ENCODE results near the gene PPM1K.
"Not testable (repeated sequence)": the region's sequence is repeated elsewhere in the genome, so short reads cannot be mapped to it uniquely, and the experiment has no call there.

The PPM1K gene

DNA sequence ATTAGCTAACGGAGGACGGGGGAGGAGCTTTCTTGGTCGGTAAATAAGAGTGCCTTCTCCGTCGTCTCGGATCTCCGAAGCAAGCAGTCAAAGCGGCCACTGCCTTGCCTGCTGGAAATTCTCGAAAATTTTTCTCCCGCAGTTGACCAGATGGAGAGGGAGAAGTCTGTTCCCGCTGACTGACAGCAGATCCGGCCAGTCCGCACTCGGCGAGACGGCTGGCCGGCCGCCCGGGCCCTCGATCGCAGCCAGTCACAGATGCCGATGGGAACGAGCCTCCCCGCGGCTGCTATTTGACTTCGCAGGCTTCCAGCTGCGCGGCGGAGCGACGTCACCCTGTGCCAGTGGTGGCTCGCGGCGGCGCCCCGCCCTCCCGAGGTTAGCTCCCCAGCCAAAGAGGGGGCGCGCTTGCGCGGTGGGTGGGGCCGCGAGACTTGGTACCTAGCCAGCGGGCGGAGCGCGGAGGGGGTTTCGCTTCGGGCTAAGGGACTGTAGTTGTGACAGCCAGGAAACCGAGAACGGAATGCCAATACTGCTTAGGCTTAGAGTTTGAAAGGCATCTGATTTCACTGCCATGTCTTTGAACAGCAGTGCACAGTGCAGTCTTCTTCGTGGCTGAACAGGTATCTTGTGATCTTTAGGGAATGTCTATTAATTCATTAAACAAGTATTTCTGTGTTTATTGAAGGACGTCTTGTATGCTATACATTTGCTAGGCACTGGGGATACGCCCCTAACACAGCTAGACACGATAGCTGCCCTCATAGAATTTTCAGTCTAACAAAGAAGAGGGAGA, at the start of gene PPM1K:
TSS of gene PPM1K (minus strand) at position 123 of the 796 bp plus-strand sequence. CDS start 5,978 bp downstream, outside the sequence.
- peak; percentile 98 for DNase-seq (ENCODE audit: low read depth)
- peak within 1 kb of the TSS; percentile 66 for H3K4me3 ChIP-seq (ENCODE audit: low read depth, low read length)

DNA sequence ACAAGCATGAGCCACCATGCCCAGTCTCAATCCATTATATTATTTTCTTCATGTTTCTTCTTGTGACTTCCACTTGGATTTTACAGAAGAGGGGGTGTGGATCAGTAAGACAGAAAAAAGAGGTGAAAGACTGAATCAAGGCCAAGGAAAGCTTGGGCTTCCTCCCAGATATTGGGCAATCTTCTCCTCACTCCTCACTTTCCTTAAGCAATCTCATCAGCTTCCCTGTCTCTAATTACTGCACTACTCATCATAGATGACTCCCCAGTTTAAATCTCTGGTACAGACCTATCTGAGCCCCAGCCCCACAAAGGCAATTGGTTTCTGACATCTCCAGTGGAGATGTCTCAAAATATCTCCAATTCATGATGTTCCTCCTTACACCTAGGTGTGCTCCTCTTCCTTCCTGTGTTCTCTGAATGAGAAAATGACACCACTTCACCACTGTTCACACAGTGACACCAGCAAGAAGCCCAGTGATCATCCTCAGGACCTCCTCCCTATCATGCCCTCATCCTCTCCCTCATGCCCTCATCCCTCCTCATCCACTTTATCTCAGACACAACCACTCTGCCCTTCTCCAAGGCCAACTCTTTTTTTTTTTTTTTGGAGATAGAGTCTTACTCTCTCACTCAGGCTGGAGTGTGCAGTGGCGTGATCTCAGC, 49.5 kb upstream of the PPM1K start:
- DNase-seq (ENCODE audit: low read depth), result peak; percentile 78

DNA sequence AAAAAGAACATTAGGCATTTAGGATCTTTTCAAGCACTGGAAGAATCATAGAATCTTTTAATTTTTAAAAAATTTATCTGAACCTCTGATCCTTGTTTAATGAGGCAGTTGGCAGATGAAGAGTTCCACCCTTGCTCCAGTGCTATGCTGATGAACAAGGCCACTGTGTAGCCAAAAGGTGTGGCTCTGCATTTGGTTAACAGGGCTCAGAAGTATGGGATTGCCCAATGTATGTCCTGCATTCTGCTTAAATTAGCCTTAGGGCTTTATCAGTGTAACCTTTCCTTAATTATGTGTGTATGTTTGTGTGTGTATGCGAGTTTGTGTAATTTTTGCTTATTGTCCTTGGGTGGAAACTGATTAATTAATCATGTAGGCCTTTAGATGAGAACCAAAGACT, 43.3 kb upstream of the PPM1K start:
- DNase-seq (ENCODE audit: low read depth), result no peak
- no peak overlapping the region for H3K4me3 ChIP-seq (ENCODE audit: low read depth, low read length)

More for the DNA sequence above, 49.5 kb upstream of the PPM1K start:
- H3K4me3 ChIP-seq (ENCODE audit: low read depth, low read length), result no peak overlapping the region

DNA sequence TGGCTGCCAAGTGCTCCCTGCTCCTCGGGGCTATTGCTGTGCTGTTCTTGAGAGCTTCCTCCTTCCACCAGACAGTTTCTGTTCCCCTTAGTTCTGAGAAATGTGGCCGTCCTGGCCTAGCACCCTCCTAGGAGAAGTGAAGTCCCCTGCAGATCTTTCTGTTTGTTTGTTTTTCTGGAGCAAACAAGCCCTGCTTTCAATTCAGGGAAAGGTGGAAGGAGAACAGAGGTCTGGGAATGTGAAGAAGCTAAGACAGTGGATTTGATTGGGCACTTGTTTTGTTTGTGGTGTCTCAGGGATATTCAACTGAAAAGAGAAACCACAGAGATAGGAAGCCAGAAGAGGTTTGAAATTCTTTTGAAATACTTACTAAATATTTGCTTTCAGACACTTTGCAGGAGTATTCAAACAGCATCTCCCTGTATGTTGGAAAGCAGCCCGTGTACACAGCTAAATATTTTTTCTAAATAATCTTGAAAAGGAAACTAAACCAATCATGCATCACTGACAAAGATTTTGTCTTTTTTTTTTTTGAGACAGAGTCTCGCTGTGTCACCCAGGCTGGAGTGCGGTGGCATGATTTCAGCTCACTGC, 36.5 kb upstream of the PPM1K start:
- H3K4me3 ChIP-seq (ENCODE audit: low read depth, low read length), result no peak overlapping the region
- no peak for DNase-seq (ENCODE audit: low read depth)

DNA sequence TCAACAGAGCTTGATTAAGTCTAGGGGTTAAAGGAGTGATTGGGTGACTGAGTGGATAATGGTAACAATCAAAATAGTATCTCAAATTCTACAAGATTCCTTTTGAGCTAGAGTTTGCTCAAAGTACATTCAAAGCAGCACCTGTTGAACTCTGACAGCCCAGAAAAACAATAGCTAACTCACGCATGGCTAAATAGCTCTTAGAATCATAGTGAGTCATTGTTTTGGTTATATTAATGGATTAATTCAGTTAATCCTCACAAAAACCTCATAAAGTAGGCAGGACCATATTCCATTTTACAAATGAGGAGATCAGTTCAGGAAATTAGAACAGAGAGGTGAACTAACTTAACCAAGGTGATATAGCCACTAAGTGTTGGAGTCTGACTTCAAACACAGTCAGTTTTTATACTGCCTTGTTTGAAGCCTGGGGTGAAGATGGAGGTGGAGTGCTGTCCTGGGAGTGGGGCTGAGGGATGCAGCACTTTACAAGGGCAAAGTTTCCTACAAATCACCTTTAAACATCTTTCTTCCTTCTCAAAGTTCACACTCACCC, 35.9 kb upstream of the PPM1K start:
- H3K4me3 ChIP-seq (ENCODE audit: low read depth, low read length), result no peak overlapping the region
- DNase-seq (ENCODE audit: low read depth), result no peak

DNA sequence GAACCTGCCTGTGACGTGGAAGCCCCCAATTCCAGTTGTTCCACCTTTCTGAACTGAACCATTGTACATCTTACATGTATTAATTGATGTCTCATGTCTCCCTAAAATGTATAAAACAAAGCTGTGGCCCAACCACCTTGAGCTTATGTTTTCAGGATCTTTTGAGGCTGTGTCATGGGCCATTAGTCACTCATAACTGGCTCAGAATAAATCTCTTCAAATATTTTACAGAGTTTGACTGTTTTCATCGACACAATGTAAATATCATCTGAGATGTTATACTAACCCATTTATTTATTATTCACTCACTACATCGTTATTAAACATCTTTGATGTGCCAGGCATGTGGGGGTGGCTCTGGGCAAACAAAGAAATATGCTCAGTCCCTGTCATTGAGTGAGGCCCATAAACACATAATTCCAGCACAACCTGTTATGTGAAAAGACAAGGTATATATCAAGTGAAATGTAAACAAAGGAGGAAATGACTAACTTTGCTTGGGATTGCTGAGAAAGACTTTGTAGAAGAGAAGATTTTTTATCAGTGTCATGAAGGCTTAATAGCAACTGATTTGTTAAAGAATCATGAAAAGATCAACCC, 34.5 kb upstream of the PPM1K start:
- no peak for DNase-seq (ENCODE audit: low read depth)
- no peak overlapping the region for H3K4me3 ChIP-seq (ENCODE audit: low read depth, low read length)

DNA sequence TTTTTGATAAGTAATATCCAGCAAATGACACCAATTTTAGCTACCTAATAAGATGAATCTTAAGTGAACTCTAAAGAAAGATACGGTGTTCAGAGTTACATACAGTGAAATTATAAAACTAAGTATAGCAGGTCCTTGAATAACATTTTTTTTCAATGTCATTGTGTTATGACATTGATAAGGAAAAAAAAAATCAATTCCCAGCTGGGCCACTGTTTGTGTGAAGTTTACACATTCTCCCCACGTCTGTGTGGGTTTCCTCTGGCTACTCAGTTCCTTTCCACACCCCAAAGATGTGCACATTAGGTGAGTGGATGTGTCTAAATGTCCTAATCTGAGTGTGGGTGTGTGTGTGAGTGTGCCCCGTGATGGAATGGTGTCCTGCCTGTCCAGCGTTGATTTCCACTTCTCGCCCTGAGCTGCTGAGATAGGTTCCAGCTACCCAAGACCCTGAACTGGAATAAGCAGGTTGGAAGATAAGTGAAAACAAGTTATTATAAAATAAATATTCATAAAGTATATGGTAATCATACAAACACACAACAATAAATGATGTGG, 31.2 kb upstream of the PPM1K start:
- no peak overlapping the region for H3K4me3 ChIP-seq (ENCODE audit: low read depth, low read length)
- DNase-seq (ENCODE audit: low read depth), result no peak

DNA sequence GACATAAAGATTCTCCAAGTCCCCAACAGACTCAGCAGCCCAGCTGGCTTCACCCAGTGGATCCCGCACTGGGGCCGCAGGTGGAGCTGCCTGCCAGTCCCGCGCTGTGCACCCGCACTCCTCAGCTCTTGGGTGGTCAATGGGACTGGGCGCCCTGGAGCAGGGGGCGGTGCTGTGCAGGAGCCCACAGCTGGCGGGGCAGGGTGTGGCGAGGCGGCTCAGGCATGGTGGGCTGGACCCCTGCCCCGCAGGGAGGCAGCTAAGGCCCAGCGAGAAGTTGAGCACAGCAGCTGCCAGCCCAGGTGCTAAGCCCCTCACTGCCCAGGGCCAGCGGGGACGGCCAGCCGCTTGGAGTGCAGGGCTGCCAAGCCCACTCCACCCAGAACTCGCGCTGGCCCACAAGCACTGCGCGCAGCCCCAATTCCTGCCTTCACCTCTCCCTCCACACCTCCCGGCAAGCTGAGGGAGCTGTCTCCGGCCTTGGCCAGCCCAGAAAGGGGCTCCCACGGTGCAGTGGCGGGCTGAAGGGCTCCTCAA, 28.8 kb upstream of the PPM1K start:
- DNase-seq (ENCODE audit: low read depth); H3K4me3 ChIP-seq (ENCODE audit: low read depth, low read length): not testable (repeated sequence)

DNA sequence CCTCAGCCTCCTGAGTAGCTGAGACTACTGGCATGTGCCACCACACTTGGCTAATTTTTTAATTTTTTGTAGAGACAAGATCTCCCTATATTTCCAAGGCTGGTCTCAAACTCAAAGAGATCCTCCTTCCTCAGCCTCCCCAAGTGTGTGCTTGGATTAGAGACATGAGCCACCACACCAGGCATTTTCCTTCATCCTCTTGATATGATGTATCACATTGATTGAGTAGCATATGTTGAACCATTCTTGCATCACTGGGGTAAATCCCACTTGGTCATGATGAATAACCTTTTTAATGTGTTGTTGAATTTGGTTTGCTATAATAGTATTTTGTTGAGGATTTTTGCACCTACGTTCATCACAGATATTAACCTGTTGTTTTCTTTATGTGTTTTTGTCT, 24.2 kb upstream of the PPM1K start:
- no peak for DNase-seq (ENCODE audit: low read depth)
- no peak overlapping the region for H3K4me3 ChIP-seq (ENCODE audit: low read depth, low read length)

DNA sequence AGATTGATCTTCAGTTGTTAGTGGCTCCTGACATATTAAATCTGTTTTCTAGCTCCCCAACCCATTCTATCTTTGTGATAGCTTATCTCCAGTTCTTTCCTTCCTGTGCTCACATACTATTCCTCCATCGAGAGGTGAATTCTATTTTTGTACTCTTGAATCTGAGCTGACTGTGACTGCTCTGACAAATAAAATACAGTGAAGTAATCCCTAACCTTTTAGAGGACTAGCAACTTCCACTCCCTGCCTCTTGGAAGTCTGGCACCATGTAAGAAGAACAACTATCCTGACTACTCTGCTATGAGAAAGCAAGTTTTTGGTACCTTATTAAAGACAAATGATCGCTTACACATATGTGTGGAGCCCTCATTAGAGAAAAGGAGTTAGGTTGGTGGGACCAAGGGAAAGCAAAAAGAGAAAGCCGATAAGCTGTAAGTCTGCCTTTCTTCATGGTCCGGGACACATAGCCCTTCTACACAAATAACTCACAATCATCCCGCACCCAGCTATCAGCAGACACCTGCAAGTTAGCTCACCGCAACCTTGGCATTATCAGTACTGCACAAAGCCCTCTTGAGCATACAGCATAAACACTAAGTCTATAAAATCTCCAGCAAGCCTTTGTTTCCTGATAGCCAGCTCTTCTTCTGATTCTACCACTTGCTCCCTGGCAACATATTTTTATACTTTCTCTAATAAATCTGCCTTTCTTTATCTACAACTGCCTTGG, 13.5 kb upstream of the PPM1K start:
- DNase-seq (ENCODE audit: low read depth), result no peak

DNA sequence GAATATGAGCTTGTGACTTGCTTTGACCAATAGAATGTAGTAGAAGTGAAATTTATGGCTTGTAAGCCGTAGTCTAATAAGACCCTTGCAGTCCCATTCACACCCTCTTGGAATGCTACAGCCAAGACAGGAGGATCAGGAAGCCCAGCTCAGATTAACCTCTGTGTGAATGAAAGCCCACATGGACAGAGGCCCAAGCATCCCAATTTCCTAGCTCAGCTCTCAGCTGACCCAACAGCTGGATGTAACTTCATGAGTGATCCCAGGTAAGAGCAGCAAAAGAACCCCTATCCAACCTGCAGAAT, 12.8 kb upstream of the PPM1K start:
- DNase-seq (ENCODE audit: low read depth), result no peak

More for the DNA sequence above, 13.5 kb upstream of the PPM1K start:
- H3K4me3 ChIP-seq (ENCODE audit: low read depth, low read length), result no peak overlapping the region

DNA sequence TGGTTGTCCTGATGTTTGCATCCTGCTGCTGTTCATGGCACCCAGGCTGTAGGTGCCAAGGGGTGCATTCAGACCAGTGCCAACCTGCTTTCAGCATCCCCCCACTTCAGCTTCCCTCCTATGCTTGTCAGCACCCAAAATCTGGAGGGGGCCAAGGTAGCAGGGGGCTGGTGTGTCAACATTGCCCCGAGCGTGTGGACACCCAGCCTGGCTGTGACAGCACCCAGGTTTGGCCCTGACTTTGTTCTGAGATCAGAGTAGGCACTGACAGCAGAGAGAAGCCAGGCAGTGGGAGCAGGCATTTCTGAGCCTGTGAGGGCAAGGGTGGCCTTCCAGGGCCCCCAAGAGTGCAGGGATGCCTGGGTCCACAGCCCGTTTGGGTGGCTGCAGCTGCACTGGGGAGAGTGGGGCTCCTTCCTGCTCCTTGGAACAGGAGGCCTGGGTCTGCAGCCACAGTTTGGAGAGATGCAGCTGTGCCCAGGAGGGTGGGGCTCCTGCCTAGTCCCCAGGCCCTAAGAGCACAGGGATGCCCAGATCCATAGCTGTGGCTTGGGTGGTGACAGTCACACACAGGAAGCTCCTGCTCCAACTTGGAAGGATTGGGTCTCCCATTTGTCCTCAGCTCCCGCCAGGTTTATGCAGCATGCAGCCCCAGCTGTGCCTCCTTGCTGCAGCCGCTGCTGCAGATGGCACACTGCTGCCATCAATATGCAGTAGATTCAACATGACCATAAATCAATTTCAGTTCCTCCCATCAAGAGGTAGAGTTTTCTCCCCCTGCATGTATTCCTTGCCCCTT, 12.3 kb upstream of the PPM1K start:
- H3K4me3 ChIP-seq (ENCODE audit: low read depth, low read length), result no peak overlapping the region
- DNase-seq (ENCODE audit: low read depth), result no peak

More for the DNA sequence above, 12.8 kb upstream of the PPM1K start:
- no peak overlapping the region for H3K4me3 ChIP-seq (ENCODE audit: low read depth, low read length)

DNA sequence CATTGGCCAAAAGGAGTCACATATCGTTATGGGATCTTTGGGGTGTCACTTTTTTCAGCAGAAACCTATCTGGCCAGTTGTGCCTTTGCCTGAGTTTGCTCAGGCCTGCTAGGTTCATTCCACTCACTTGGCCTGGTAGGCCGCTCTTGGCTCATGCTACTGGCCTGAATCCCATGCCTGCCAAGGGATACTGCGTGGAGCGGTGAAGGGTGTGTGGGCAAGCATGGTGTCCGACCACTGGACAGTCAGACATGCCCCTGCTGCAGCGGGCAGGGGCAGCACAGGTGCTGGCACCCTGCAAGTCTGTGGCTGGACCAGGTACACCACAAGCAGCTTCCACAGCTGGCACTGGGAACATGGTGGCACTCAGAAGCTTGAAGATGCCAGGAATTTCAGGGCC, 11.3 kb upstream of the PPM1K start:
- no peak overlapping the region for H3K4me3 ChIP-seq (ENCODE audit: low read depth, low read length)
- DNase-seq (ENCODE audit: low read depth), result no peak

DNA sequence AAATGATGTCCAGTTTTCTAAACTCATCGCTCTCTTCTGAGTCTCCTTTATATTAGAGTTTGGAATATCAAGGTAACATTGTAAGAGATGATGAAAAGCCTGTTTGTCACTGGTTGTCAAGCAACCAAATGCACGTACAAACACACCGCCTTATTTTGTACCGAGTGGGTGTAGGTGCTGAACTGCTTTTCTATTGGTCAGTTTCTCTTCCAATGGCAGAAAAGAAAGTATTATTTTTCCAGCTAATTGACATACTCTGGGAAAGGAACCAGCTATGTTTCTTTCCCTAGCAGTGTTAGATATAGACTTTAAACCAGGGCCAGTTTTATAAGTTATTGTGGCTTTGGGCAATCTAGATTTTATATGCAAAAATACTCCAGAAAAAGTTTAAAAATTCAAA, 6.6 kb upstream of the PPM1K start:
- no peak for DNase-seq (ENCODE audit: low read depth)
- H3K4me3 ChIP-seq (ENCODE audit: low read depth, low read length), result no peak overlapping the region

DNA sequence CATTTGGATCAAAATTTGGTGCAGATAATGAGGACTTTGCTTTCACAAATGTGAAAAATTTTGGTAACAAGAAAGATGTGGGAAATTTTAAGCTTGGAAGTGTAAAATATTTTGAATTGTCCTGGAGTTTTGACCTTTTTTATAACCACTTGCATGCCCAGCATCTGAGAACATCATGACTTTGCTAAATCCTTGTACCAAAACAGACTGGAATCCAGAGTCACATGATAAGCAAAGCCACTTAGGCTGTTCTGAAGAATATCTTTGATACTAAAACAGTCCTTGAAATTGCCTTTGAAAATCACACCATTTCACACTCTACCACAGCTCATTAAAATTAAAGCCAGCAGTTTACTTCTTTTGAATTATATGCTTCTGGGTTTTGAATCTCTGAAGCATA, 2.5 kb upstream of the PPM1K start:
- H3K4me3 ChIP-seq (ENCODE audit: low read depth, low read length), result no peak overlapping the region
- no peak for DNase-seq (ENCODE audit: low read depth)

DNA sequence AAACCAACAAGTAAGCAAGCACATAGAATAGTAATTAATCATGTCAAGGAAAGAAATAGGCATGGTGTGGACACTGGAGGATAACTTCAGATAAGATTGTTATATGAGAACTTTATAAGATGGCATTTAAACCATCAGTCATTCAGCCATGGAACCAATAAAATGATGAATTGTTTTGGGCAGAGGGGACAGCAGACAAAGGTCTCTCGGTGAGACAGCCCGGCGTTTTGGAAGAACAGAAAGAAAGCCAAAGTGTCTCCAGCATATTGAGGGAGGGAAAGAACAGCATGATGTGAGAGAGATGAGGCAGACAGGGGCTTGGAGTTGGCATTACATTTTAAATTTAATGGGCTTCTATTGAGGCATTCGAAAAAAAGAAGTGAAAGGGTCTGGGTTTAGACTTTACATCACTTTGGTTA, 883 bp upstream of the PPM1K start:
- DNase-seq (ENCODE audit: low read depth), result no peak
- H3K4me3 ChIP-seq (ENCODE audit: low read depth, low read length), result peak overlapping the region; percentile 66

DNA sequence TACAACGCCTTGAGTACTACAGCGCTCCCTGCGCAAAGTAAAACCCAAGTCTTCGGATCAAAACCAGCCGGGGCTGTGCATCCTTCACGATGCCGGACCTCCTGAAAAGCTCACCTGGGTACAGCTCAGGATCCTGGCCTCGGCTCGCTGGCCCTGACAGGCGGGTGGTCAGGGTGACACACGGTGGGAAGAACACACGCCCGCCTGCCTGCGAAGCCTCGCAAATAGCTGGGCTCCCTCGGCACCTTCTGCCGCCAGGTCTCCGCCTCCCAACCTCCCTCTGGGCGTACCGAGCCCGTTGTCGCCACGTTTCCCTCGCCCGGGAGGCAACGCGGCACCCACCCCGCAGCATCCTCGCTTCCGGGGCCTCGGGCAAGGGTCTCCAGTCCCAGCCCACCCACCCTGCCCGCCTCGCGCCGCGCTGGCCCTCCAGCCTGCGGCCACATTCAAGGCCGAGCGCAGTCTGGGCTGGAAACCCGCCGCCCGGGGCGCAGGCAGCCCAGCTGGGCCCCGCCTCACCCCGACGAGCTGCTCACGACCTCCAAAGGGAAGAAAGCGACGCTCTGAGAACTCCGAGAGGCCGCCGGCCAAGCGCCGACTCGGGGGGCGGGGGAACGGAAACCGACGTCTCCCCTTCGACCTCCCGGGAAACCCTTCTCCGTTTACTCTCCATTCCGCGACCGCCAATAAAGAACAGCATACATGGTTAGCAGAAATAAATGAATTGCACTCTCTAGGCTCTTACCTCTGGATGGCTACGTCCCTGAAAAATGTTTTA, 511 bp downstream of the PPM1K start:
- H3K4me3 ChIP-seq (ENCODE audit: low read depth, low read length), result peak overlapping the region; percentile 66
- peak; percentile 28 for DNase-seq (ENCODE audit: low read depth)

Measured in skeletal muscle cell (primary cell).